GM19193 (cell line): ENCODE results near the gene OCA2.

Experiments used
- POLR2A ChIP-seq: IDR thresholded peaks from 4 replicates; pipeline ENCODE4 v1.6.1; 2011; ENCODE audit not compliant: insufficient read depth, insufficient read length; ENCODE audit errors: extremely low read depth

OCA2 gene

DNA sequence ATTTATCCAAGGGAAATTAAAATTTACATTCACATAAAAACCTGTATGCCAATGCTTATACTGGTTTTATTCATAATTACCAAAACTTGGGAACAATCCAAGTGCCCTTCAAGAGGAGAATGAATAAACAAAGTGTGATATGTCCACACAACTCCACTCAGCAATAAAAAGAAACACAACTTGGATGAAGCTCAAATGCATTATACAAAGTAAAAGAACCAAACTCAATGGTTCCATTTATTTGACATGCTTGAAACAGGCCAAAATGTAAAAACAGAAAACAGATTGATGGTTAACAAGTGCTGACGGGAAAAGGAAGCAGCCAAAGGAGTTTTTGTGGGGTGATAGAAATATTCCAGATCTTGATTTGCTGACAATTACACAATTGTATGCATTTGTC, 23.5 kb downstream of the OCA2 start:
- TF ChIP-seq POLR2A, result no peak

DNA sequence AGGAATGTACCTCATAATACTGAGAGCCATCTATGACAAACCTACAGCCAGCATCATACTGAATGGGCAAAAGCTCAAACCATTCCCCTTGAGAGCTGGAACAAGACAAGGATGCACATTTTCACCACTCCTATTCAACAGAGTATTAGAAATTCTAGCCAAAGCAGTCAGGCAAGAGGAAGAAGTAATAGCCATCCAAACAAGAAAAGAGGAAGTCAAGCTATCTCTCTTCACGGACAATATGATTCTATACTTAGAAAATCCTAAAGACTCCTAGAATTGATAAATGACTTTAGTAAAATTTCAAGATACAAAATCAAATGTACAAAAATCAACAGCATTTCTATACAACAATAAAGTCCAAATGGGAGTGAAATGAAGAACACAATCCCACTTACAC, 30.2 kb downstream of the OCA2 start:
- no peak for TF ChIP-seq POLR2A

DNA sequence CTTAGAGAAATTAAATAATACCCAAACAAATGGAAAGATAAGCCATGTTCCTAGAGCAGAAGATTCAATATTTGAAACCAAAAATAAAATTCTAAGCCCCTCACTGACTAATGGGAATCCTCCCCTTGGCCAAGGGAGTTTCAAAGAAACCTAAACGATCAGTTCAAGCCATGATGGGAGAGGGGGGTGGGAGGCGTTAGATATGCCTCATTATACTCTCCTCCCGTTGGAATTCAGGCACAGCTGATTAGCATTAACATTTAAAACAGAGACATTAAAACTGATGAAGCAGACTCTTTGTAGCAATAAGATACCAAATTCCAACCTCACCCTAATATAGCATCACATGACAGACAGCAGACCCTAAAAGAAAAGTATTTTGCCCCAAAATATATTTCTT, 32.9 kb downstream of the OCA2 start:
- no peak for TF ChIP-seq POLR2A

DNA sequence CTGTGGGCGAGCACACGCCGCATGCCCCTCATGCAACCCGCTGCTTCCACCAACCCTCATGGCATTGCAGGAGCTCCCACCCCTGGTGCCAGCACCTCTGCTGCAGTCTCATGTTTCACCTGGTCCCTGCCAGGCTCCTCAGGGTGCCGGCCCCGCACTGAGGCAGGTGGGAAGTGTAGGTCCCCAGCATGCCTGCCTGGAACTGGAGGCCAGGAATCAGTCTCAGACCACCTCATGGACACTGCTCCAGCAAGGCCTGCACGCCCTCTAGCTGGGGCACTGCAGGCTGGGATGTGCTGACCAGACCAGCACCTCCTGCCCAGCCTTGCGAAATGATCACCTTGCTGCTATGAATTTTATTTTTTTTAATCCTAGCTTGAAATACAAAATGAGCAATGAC, 39.1 kb downstream of the OCA2 start:
- no peak for TF ChIP-seq POLR2A

DNA sequence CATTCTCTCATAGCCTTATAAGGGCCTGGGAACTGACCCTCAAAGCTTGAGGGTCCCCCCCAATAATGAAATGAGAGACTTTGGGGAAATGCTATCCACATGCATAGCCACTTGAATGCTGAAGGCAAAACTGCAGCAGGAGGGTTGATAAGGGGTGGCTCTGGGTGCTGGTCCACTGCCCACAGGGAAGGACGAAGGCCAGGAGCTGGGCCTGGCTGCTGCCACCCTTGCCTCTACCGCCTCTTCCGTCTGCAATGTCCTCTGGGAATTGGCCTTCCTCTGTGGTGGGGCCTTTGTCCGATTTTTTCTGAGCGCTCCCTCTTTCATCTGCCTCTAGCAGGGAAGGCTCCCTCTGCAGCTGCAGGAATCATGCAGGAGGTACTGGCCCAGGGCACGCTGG, 41.0 kb downstream of the OCA2 start:
- no peak for TF ChIP-seq POLR2A

DNA sequence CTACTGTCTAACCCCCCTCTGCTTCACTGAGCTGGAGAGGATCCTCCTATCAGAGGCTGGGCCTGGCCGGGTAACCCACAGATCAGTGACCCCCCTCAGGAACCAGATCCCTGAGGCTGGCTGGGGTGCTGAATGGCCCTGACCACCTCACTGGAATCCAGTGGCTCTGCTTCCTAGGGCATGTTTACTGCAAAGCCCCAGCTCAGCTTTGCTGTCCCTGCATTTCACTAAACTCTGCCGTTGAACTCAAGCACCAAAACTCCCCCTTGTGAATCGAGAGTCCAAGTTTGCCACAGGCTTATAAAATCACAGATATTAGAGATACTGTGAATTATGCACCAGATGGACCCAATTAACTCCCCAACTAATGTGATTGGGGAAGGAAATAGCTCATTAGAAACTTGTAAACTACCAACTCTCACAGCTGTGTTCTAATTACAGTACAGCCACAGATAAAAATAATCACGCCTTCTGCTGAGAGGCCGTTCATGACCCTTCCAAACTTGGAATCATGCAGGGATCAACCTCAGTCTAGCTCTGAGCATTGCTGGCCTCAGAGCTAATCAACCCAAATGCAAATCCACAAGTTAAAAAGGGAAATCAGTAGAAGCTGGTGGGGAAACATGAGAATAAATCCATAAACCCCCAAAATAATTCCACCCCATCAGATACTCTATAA, 47.0 kb downstream of the OCA2 start:
- TF ChIP-seq POLR2A, result no peak

DNA sequence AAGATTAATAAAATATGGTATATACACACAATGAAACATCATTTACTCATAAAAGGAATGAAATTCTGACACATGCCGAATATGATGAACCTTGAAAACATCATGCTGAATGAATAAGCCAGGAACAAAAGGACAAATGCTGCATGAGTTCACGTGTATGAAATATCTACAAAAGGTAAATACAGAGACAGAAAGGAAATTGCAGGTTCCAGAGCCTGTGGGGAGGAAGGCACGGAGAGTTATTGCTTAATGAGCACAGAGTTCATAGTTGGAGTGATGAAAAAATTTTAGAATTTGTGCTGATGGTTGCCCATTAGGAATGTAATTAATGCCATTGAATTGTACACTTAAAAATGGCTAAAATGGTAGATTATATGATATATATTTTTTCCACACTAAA, 49.5 kb downstream of the OCA2 start:
- TF ChIP-seq POLR2A, result no peak

DNA sequence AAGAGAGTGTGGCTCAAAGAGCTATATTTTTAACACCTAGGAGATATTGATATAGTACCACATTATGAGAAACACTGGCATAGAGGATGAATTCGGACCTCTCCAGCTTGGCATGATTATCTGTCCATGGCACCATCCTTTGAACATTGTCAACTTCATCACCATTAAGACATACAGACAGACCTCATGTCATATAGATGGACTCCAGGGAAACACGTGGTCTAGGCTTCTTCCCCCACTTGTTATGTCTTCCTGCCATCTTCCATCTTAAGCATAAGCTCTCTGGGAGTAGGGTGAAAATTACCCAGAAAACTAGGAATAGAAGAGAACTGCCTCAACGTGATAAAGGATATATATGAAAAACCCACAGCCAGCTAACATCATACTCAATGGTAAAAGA, 51.8 kb downstream of the OCA2 start:
- TF ChIP-seq POLR2A, result no peak

DNA sequence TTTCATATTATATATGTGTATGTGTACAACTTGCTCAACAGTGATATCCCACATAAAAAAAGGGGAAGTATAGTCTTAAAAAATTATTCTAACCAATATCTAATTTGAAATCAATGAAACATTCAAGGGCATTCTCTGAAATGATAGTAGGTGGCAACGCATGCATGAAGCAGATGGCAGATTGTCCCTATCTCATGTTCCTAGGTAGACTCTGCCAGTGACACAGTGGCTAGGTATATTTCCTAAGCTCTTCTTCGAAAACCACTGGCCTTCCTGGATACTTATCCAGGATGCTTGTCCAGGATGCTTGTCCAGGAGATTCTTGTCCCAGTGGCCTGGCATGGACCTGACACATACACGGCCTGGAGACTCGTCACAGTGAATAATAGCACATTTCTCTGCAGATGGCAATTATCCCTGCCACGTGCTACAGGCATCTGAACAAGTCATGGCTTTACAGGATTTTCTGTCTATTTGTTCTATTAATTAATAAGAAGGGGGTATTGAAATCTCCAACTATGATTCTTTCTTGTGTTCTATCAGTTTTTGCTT, 54.9 kb downstream of the OCA2 start:
- TF ChIP-seq POLR2A, result no peak

DNA sequence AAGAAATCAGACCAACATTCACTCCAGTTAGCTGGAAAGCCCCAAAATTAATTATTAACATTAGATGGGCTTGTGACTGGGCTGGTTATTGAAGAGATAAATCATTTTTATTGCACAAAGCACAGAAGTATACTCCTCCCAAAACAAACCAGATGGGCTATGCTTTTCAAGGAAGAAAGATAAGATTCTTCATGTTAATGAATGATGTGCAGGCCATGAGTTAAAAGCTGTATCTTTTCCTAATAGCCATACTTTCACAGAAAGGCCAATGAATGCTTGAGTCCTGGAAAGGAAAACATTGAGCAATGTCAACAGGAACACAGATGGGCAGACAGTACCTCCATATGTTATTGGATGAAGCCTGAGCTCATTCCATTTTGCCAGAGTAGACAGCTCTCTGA, 55.4 kb downstream of the OCA2 start:
- TF ChIP-seq POLR2A, result no peak

DNA sequence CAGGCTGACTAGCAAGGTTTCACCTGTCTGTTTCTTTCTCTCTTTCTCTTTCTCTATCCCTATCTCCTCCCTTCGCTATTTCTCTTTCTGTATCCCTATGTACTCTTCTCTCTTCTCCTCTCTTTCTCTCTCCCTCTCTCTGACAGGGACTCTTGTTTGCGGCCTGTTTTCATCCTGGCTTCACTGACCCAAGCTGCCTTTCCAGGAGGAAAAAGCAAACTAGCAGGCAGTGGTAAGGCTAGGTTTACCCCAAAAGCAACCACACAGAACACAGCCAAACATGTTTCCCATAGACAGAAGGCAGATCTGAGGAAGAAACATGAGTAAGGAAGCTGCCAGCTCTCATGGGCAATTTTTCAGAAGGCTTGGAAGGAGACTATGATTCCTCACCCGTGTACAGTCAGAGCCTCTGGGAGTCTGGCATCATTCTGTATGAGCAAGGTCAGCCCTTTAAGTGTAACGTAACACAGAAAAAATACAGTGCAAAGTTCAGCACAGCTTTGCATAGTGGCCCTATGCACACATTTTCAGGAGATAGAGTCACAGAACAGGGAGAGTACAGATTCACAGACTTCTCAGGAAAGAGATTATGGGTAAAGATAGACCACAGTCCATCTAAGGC, 61.0 kb downstream of the OCA2 start:
- TF ChIP-seq POLR2A, result no peak

DNA sequence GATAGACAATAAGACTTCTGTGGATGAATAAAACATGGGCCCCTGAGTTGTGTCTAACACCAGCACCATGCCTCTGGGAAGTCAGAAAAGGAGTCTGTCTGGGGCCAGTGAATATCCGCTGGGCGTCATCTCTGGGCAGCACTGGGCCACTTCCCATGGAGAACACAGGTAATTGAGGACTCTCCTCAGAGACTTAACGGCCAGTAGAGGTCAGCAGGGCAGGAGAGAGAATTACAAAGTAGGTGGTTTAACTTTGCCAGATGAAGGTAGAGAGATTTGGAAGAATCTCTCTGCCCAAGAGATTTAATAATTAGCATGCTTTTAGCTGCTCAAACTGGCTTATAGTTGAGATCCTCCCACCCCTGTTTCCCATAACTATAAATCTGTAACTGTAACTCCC, 65.7 kb downstream of the OCA2 start:
- no peak for TF ChIP-seq POLR2A

DNA sequence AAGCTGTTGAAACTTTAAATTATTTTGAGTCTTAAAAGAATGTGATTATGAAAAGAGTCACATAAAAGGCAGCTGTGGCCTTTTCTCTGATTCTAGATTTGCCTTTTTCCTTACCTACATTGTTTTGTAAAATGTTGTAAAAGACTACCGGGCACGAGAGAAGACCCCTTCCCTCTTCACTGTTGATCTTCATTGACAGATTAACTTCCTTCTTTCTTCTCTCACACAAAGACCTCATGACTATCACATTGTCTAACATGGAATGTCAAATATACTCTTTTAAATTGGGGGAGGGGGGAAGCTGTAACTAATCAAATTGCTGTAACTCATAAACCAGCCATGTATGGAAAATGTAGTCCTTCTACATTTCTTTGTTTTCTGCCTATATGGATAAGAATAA, 68.3 kb downstream of the OCA2 start:
- no peak for TF ChIP-seq POLR2A

DNA sequence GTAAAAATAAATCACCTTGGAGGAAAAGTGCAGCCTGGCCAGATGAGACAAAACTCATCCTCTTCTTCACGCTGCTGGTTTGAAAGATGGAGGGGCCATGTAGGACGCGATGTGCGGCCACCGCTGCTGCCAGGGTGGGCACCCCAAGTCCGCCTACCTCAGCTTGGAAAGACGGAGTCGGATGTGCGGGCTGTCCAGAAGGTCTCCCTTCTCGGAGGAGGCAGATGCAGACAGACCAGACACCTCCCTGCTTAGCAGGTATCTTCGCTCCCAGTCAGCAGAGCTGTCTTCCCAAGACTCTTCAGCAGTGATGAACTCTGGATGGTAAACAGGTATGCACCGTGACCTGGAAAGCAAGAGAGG, 71.4 kb downstream of the OCA2 start:
- no peak for TF ChIP-seq POLR2A

DNA sequence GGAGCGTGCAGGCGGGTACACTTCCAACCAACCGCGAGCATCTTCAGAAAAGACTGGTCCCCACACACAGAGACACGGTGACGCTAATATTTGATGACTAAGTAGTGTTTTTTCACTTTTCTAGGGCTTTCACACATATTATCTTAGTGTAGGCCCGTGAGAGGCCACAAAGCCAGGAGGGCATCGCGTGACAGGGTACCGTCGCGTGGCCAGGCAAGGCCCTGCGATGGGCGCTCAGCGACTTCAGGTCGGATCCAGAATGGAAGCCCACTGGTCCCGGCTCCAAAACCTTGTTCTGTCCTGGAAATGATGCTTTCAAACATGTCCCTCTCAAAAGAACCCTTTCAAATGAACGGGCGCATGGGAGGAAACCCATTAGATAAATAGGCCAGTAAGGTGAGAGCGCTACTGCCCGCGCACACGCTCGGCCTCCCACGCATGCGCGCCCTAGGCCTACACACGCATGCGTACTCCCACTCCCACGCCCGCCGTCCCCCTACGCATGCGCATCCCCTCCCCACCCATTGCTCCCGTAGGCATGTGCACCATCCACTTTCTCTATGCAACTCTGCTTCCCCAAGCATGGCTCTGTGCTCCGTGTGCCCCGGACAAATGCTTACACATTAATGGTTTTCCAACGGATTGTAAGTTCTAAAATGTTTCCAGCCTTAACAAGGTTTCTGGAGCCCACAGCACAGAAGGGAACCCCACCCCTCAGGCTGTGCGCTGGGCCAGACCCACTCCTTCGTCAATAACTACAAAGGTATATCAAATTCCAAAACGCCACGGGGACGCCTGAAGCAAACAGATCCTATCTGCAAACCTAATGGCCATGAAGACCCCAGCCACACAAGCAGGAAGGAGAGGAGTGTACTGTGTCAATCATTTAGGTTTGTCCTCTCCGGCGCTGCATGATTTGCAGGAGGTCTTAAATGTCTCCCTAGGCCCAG, 72.1 kb downstream of the OCA2 start:
- no peak for TF ChIP-seq POLR2A

DNA sequence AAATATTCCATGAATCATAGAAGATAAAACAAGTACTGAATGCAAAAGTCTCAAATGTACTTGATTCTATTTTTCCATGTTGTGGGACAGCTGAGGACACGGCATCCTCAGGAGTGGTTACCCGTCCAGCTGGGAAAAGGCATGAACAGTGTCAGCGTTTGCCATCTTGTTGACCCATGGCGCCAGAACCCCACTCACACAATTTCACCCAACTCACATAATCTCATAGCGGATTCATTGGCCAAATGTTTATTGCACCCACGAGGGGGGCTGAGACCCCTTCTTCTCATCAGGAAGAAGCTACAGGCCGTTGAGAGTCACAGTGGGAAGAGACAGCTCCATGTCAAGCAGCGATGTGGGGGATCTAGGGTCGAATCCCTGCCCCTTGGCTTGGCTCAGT, 72.9 kb downstream of the OCA2 start:
- TF ChIP-seq POLR2A, result no peak

DNA sequence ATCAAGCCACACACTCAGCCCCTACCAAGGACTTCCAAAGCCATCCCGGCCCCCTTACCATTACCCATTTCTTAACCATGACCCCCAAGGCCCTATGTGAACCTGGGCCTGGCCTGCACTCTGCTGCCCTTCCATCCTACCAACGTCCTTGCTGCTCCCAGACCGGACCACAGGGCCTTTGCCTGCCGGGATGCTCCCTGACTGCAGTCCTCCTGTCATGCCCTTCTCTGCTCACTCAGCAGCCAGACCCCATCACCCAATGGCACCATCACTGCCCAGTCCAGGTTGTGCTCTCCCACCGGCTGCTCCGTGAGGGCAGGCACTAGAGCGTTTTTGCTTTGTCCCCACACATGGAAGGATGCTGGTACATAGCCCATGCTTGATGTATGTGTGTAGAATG, 73.7 kb downstream of the OCA2 start:
- TF ChIP-seq POLR2A, result no peak

DNA sequence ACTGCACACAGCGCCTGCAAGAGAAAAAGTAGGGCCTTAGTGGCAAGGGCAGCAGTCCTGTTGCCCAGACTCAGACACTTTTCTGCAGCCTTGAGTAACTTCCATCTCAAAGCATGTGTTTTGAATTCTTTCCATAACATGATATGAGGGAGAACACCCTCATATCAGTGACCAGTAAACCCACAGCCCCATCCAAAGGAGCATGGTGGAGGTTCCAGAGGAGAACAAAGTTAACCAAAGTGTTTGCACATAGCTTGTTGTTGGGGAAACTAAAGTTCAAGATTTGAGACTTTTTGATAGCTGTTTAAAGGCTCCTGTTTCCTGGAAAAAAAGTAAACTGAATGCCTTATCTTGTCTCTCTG, 74.2 kb downstream of the OCA2 start:
- no peak for TF ChIP-seq POLR2A
